ENCODE data around the gene GPR78.

GPR78 gene

GRCh38 chr4:8609406-8609805 is 29.2 kb downstream of the GPR78 start:
- no peak for DNase-seq (ENCODE audit: low read depth)
- TF ChIP-seq CTCF (IDR thresholded peaks at IDR 0.05; ENCODE audit: low read depth, low read length, missing control alignments): no peak
- no peak overlapping the region for H3K4me3 ChIP-seq (ENCODE audit: low read depth, low read length)

- no peak for TF ChIP-seq CTCF (IDR thresholded peaks at IDR 0.05; ENCODE audit: low read depth, low read length, missing control alignments)
- DNase-seq (ENCODE audit: low read depth): no peak
- no peak overlapping the region for H3K4me3 ChIP-seq (ENCODE audit: low read depth, low read length)
Observed at GRCh38 chr4:8609824-8610350, 29.7 kb downstream of the GPR78 start.

GRCh38 chr4:8610858-8611616 is 30.8 kb downstream of the GPR78 start:
- no peak for TF ChIP-seq CTCF (IDR thresholded peaks at IDR 0.05; ENCODE audit: low read depth, low read length, missing control alignments)
- H3K4me3 ChIP-seq (ENCODE audit: low read depth, low read length): no peak overlapping the region
- DNase-seq (ENCODE audit: low read depth): no peak

GRCh38 chr4:8612646-8613045 is 32.5 kb downstream of the GPR78 start:
- TF ChIP-seq CTCF (IDR thresholded peaks at IDR 0.05; ENCODE audit: low read depth, low read length, missing control alignments): no peak
- DNase-seq (ENCODE audit: low read depth): no peak
- no peak overlapping the region for H3K4me3 ChIP-seq (ENCODE audit: low read depth, low read length)

DNA sequence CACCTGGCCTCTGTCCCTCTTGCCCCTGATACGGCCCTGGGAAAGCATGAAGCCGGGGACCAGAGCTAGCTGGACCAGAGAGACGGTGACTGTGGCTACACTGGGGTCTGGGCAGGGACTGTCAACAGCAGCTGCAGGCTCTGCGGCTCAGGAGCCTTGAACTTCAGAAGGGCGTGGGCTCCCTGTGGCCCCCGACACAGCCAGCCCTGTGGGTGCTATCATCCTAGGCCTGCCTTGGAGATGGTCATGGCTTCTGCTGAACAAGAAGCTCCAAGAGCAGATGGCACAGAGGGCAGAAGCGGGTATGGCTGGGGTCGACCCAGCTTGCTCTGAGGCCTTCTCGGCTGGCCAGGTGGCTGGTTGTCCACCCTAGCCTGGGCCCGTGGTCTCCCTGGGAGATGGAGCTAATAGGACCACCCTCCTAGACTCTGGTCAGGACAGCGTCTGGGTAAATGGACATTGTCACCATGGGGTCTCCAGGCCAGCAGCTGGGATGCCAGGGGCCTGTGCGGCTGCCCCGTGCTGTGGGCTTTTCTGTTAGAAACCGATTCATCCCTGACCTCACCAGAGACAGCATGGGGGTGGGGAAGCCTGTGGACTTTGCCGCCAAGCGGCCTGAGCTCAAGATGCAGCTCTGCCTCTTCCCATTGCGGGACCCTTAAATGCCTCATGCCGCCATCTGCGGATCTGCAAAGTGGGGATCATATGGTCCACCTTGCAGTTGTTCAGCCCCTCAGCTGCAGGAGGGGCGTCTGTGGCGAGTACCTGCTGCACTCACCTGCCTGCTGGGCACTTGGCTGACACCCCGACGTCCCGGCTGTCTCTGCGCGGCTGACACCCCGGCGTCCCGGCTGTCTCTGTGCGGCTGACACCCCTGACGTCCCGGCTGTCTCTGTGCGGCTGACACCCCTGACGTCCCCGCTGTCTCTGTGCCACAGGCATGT is 33.5 kb downstream of the GPR78 start:
- TF ChIP-seq CTCF (IDR thresholded peaks at IDR 0.05; ENCODE audit: low read depth, low read length, missing control alignments): no peak
- H3K4me3 ChIP-seq (ENCODE audit: low read depth, low read length): no peak overlapping the region
- DNase-seq (ENCODE audit: low read depth): no peak

DNA sequence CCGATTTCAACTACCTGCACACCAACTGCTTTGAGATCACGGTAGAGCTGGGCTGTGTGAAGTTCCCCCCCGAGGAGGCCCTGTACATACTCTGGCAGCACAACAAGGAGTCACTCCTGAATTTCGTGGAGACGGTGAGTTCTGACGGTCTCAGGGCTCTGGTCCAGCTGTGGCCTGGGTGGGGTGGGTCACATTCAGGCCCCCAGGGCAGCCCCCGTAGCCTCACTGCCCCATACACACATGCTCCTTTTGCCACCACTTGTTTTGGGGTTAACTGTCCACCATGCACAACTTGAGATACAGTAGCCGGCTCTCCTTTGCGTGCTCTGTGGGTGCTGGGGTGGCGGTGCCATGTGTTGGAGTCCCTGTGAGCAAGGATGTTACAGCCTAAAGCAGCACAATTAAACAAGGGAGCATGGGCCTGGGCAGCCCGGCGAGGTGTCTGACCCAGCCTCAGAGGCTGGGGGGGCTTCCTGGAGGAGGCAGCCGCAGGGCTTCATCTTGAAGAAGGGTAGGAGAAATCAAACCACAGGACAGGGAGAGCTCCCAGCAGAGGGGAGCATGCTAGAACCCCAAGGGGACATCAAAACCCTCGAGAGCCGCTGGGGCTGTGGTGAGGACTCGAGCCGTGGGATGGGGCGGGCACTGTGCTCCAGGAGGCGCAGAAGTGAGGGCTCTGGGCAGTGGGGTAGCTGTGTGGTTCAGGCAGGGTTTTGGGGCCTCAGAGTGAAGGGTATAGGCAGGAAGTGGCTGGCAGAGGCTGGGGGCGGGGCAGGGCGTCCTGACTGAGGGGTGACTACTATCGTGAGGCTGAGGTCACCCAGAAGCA is 34.4 kb downstream of the GPR78 start:
- TF ChIP-seq CTCF (IDR thresholded peaks at IDR 0.05; ENCODE audit: low read depth, low read length, missing control alignments): no peak
- DNase-seq (ENCODE audit: low read depth): no peak
- no peak overlapping the region for H3K4me3 ChIP-seq (ENCODE audit: low read depth, low read length)

Data from GM12864 (cell line).